ENCODE measurements around the gene CCDC6. TPM values are rescaled to one million over a fixed set of nuclear protein-coding genes. Genes with fewer than 3 reads are reported as not detected.

The CCDC6 gene
- total RNA-seq, 1 experiment from 2014 or later, result 54.9 TPM

- H3K4me2 ChIP-seq (ENCODE audit: low read length), result no peak overlapping the region
- DNase-seq (ENCODE audit: low read depth, low spot score) (no peak), ATAC-seq (no peak)
- H3K27me3 ChIP-seq (ENCODE audit: insufficient read depth, low read length), result no peaks in the 10 kb centered on the region
- CTCF ChIA-PET, result interaction anchor here (1.1 to 1.4 kb wide), 2 partner anchors 14 kb away, joined by 4 to 5 read pairs; no protein-coding TSS in a partner anchor
- RAD21 ChIA-PET (ENCODE audit: low non-redundant PET in 1 of 2, low total read pairs in 2 of 2, uncharacterized antibody in 2 of 2, unreplicated experiment in 2 of 2), result no interaction called here
- no peaks in the 10 kb centered on the region for H4K20me1 ChIP-seq (ENCODE audit: insufficient read depth)
- H3K4me1 ChIP-seq (ENCODE audit: control insufficient read depth in 1 of 2, insufficient read depth in 2 of 2, low read length in 2 of 2), result no peaks in the 10 kb centered on the region
- BruUV-seq (replicated peaks), result no TSS peak
- H3K4me3 ChIP-seq (replicated peaks in 1 of 2; ENCODE audit: low read depth in 1 of 2, low read length in 2 of 2), result no peak overlapping the region
- no peaks in the 10 kb centered on the region for H3K9me2 ChIP-seq (ENCODE audit: insufficient read depth)
- TF ChIP-seq EZH2phosphoT487 (IDR thresholded peaks at IDR 0.05; ENCODE audit: borderline replicate concordance) (no peak), MAX (IDR thresholded peaks at IDR 0.05) (no peak), ZFX (IDR thresholded peaks at IDR 0.05) (no peak), REST (IDR thresholded peaks at IDR 0.05; ENCODE audit: low read depth) (no peak), EZH2 (IDR thresholded peaks at IDR 0.05) (no peak), JUND (IDR thresholded peaks at IDR 0.05) (no peak), POLR2AphosphoS5 (IDR thresholded peaks at IDR 0.05; ENCODE audit: low read depth, low read length) (no peak), YY1 (IDR thresholded peaks at IDR 0.05; ENCODE audit: extremely low read depth, insufficient replicate concordance, low read depth, low read length) (no peak), SIN3A (IDR thresholded peaks at IDR 0.05; ENCODE audit: low read depth) (no peak), SRF (IDR thresholded peaks at IDR 0.05; ENCODE audit: low read depth) (no peak), TCF7L2 (IDR thresholded peaks at IDR 0.05; ENCODE audit: borderline replicate concordance, extremely low read depth, insufficient read depth, insufficient read length) (no peak), ZNF274 (IDR thresholded peaks at IDR 0.05; ENCODE audit: low read depth, low read length) (no peak), FOSL1 (IDR thresholded peaks at IDR 0.05; ENCODE audit: low read depth) (no peak), SP1 (IDR thresholded peaks at IDR 0.05; ENCODE audit: low read depth) (no peak), CBX3 (IDR thresholded peaks at IDR 0.05; ENCODE audit: low read depth) (no peak), ELF1 (IDR thresholded peaks at IDR 0.05; ENCODE audit: borderline replicate concordance, low read depth) (no peak), EGR1 (IDR thresholded peaks at IDR 0.05; ENCODE audit: low read depth) (no peak), CEBPB (IDR thresholded peaks at IDR 0.05; ENCODE audit: low read depth) (no peak)
- H2AFZ ChIP-seq (ENCODE audit: low read depth, low read length, poor library complexity, severe bottlenecking), result no peak overlapping the region
- peaks cover 3% of the 10 kb centered on the region in 2 experiments; a peak in 1 of 4 replicates for H3K36me3 ChIP-seq (ENCODE audit: control insufficient read depth in 1 of 2, insufficient read depth in 2 of 2, low read length in 2 of 2)
- H3K9ac ChIP-seq (ENCODE audit: low read length), result no peak overlapping the region
- H3K27ac ChIP-seq (ENCODE audit: low read depth, low read length), result no peak overlapping the region
- no peaks in the 10 kb centered on the region for H3K79me2 ChIP-seq (ENCODE audit: insufficient read depth, low read length)
- no peaks in the 10 kb centered on the region for H3K9me3 ChIP-seq (ENCODE audit: control insufficient read depth in 1 of 2, insufficient read depth in 1 of 2, low read depth in 1 of 2, low read length in 2 of 2)
- intact Hi-C loops (cut with micrococcal nuclease), result no loop called here
- POLR2A ChIA-PET, result interaction anchor here (1.0 kb wide), 1 partner anchor 62 kb away, joined by 3 read pairs; the partner anchor contains the start of gene CCDC6
Measured at GRCh38 chr10:59844436-59844835, 61.9 kb downstream of the CCDC6 start.
